HTR-8/SVneo (cell line): ENCODE results near the gene AGAP4.
"Not testable (repeated sequence)": the region's sequence is repeated elsewhere in the genome, so short reads cannot be mapped to it uniquely, and the experiment has no call there.

Experiments
- DNase-seq: peaks from one replicate; pipeline ENCODE4 v3.0.0; 2011; ENCODE audit warnings: low spot score, mixed read lengths; ENCODE audit not compliant: insufficient read length
- FAIRE-seq: peaks from 2 replicates; lab custom pipeline; 2011; peaks lifted over from hg19 to GRCh38; lab: Jason Lieb, UNC

AGAP4 gene

GRCh38 chr10:45847400-45847799 is at the start of gene AGAP4:
TSS of gene AGAP4 (minus strand) at chr10:45847500. CDS start at chr10:45847347, 153 bp downstream.
- FAIRE-seq, DNase-seq: not testable (repeated sequence)

GRCh38 chr10:45890721-45891120 is 43.4 kb upstream of the AGAP4 start:
- not testable (repeated sequence) for FAIRE-seq, DNase-seq

GRCh38 chr10:45889539-45890230 is 42.4 kb upstream of the AGAP4 start:
- FAIRE-seq, DNase-seq: not testable (repeated sequence)

- FAIRE-seq, DNase-seq: not testable (repeated sequence)
Measured at GRCh38 chr10:45882880-45883279, 35.6 kb upstream of the AGAP4 start.

- DNase-seq, FAIRE-seq: not testable (repeated sequence)
Measured at GRCh38 chr10:45865404-45865803, 18.1 kb upstream of the AGAP4 start.

- FAIRE-seq, DNase-seq: not testable (repeated sequence)
Measured at GRCh38 chr10:45864264-45864663, 17.0 kb upstream of the AGAP4 start.

- DNase-seq, FAIRE-seq: not testable (repeated sequence)
Measured at GRCh38 chr10:45863632-45864031, 16.3 kb upstream of the AGAP4 start.

- not testable (repeated sequence) for DNase-seq, FAIRE-seq
Measured at GRCh38 chr10:45857931-45858330, 10.6 kb upstream of the AGAP4 start.

GRCh38 chr10:45848467-45848866 is 1.2 kb upstream of the AGAP4 start:
- not testable (repeated sequence) for DNase-seq, FAIRE-seq

- DNase-seq, FAIRE-seq: not testable (repeated sequence)
Measured at GRCh38 chr10:45822918-45823317, 24.4 kb downstream of the AGAP4 start.

GRCh38 chr10:45820107-45820830 is 27.0 kb downstream of the AGAP4 start:
- not testable (repeated sequence) for FAIRE-seq, DNase-seq

GRCh38 chr10:45819552-45819951 is 27.7 kb downstream of the AGAP4 start:
- no peak for FAIRE-seq

GRCh38 chr10:45817912-45818311 is 29.4 kb downstream of the AGAP4 start:
- FAIRE-seq = no peak
- DNase-seq = no peak

More at GRCh38 chr10:45819552-45819951, 27.7 kb downstream of the AGAP4 start:
- no peak for DNase-seq

GRCh38 chr10:45817130-45817859 is 30.0 kb downstream of the AGAP4 start:
- FAIRE-seq (no peak), DNase-seq (no peak)

GRCh38 chr10:45814146-45814545 is 33.2 kb downstream of the AGAP4 start:
- DNase-seq, FAIRE-seq: not testable (repeated sequence)

GRCh38 chr10:45812959-45813358 is 34.3 kb downstream of the AGAP4 start:
- FAIRE-seq, DNase-seq: not testable (repeated sequence)

GRCh38 chr10:45811075-45811474 is 36.2 kb downstream of the AGAP4 start:
- DNase-seq = no peak
- no peak for FAIRE-seq

- FAIRE-seq = no peak
- no peak for DNase-seq
Measured at GRCh38 chr10:45809837-45810236, 37.5 kb downstream of the AGAP4 start.

GRCh38 chr10:45804996-45805395 is 42.3 kb downstream of the AGAP4 start:
- FAIRE-seq, DNase-seq: not testable (repeated sequence)
